Choroid plexus epithelial cell (primary cell): ENCODE measurements around the gene SCAMP1.

ENCODE experiments used
- DNase-seq: peaks from one replicate; pipeline ENCODE4 v3.0.0-alpha.2; 2010; ENCODE audit warnings: low read depth
- H3K4me3 ChIP-seq: 2 replicates; pipeline ENCODE4 v1.5.1; 2011; ENCODE audit warnings: low read depth, mild to moderate bottlenecking, control low read depth, low read length, moderate library complexity
- CTCF ChIP-seq: conservative IDR thresholded peaks from 2 replicates; pipeline ENCODE4 v1.5.1; 2011; ENCODE audit warnings: low read depth, mild to moderate bottlenecking, control low read depth, inconsistent platforms, low read length, moderate library complexity

Gene SCAMP1

GRCh38 chr5:78497573-78498533 is 137.4 kb downstream of the SCAMP1 start:
- no peak for TF ChIP-seq CTCF
- DNase-seq = no peak
- no peak overlapping the region for H3K4me3 ChIP-seq

GRCh38 chr5:78499485-78499884 is 139.1 kb downstream of the SCAMP1 start:
- no peak for DNase-seq
- TF ChIP-seq CTCF = no peak
- no peak overlapping the region for H3K4me3 ChIP-seq

GRCh38 chr5:78500028-78500427 is 139.6 kb downstream of the SCAMP1 start:
- TF ChIP-seq CTCF = no peak
- no peak overlapping the region for H3K4me3 ChIP-seq
- DNase-seq = no peak

- TF ChIP-seq CTCF = no peak
- H3K4me3 ChIP-seq = no peak overlapping the region
- DNase-seq = no peak
Measured at GRCh38 chr5:78500871-78501270, 140.5 kb downstream of the SCAMP1 start.

GRCh38 chr5:78501411-78502352 is 141.3 kb downstream of the SCAMP1 start:
- no peak for DNase-seq
- H3K4me3 ChIP-seq = no peak overlapping the region
- no peak for TF ChIP-seq CTCF

- H3K4me3 ChIP-seq = no peak overlapping the region
- no peak for TF ChIP-seq CTCF
- DNase-seq = no peak
Measured at GRCh38 chr5:78503958-78504653, 143.7 kb downstream of the SCAMP1 start.
